Smooth muscle cell (in vitro differentiated cells): ENCODE results near the gene PRKN. TPM values are rescaled to one million over a fixed set of nuclear protein-coding genes. Genes with fewer than 3 reads are reported as not detected.

ENCODE experiments used
- DNase-seq: peaks from one replicate; lab custom pipeline; 2025; ENCODE audit not compliant: unreplicated experiment; lab: John Stamatoyannopoulos, UW
- H2AFZ ChIP-seq: fragments of 200-600 bp; sonication (generic); 2 replicates; pipeline ENCODE4 v1.6.0; 2016; ENCODE audit warnings: antibody characterized with exemption, low read depth, mild to moderate bottlenecking
- H3F3A ChIP-seq: fragments of 200-600 bp; sonication (generic); 2 replicates; pipeline ENCODE4 v1.6.0; 2017; ENCODE audit warnings: antibody characterized with exemption, low read depth
- H3K27ac ChIP-seq: fragments of 200-600 bp; sonication (generic); 2 replicates; pipeline ENCODE4 v1.5.1; 2016; ENCODE audit warnings: low read depth, mild to moderate bottlenecking
- H3K27me3 ChIP-seq: fragments of 200-600 bp; sonication (generic); 2 replicates; pipeline ENCODE4 v1.6.1; 2016; ENCODE audit warnings: low read depth, mild to moderate bottlenecking
- H3K36me3 ChIP-seq: fragments of 200-600 bp; sonication (generic); 2 replicates; pipeline ENCODE4 v1.5.1; 2016; ENCODE audit warnings: low read depth
- H3K4me1 ChIP-seq: fragments of 200-600 bp; sonication (generic); 2 replicates; pipeline ENCODE4 v1.5.1; 2016; ENCODE audit warnings: low read depth
- H3K4me2 ChIP-seq: fragments of 200-600 bp; sonication (generic); 2 replicates; pipeline ENCODE4 v1.6.0; 2016; ENCODE audit warnings: mild to moderate bottlenecking
- H3K4me3 ChIP-seq: fragments of 200-600 bp; sonication (generic); 2 replicates; pipeline ENCODE4 v1.5.1; 2016; ENCODE audit warnings: mild to moderate bottlenecking
- H3K79me2 ChIP-seq: fragments of 200-600 bp; sonication (generic); 2 replicates; pipeline ENCODE4 v1.6.0; 2016; ENCODE audit warnings: low read depth, mild to moderate bottlenecking
- H3K9ac ChIP-seq: fragments of 200-600 bp; sonication (generic); 2 replicates; pipeline ENCODE4 v1.6.0; 2016; ENCODE audit warnings: low read depth
- H3K9me3 ChIP-seq: fragments of 200-600 bp; sonication (generic); replicated peaks from 2 replicates; pipeline ENCODE4 v1.5.1; 2016; ENCODE audit warnings: low read depth
- H4K20me1 ChIP-seq: fragments of 200-600 bp; sonication (generic); 2 replicates; pipeline ENCODE4 v1.6.0; 2016; ENCODE audit warnings: low read depth
- WGBS: methylation state at CpG from one replicate; pipeline ENCODE4 v1.1.7; 2016; ENCODE audit warnings: low lambda C conversion rate; 5-methylcytosine and 5-hydroxymethylcytosine counted together
- polyA plus RNA-seq: library from polyadenylated mRNA; unstranded; fragments of >200 nt; fragmentation: Nextera tagmentation; extraction: Ambion mirVana; gene quantifications from 2 replicates; pipeline ENCODE4 v1.2.1, GENCODE V29; 2016
- total RNA-seq: library from RNA; depleted of rRNA; stranded (reverse); fragments of >200 nt; gene quantifications from 2 replicates; pipeline ENCODE4 v1.2.3, GENCODE V29; 2014
- TF ChIP-seq, protein P1 (sequence below): fragments of 200-600 bp; sonication (generic); IDR thresholded peaks from 2 replicates; pipeline ENCODE4 v1.5.1; 2017; ENCODE audit warnings: borderline replicate concordance, mild to moderate bottlenecking, antibody characterized with exemption; ENCODE audit not compliant: insufficient read depth, poor library complexity, severe bottlenecking

PRKN gene
- total and polyA plus RNA-seq, 2 experiments from 2014 or later: 0.81 to 5.1 TPM

DNA sequence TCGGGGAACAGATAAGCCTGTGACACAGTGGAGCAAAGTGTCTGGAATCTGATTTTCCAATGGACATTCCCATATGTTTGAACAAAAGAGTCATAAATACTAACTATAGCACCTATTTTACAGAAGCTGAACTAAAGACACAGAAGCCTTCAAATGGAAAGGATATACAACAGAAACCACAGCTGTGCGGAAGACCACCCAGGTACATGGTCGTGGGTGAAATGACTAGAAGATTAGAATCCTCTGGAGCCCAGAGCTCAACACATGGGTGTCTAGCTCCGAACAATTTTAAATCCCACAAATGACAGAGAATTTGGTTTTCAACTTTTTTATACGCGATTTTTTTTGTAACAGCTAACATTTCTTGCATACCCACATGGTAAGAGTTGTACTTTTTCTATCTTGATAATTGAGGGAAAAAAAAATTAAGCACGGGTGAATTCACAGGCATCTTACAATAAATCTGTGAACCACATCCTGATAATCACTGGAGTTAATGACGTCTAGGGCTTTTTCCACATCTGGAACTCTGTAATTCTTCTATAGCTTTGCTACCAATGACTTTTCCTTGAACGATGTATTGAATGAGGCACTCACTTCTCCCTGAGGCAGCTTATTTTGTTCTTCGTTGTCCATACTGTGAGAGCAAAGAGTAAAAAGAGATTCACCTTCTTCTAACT lies 1182.6 kb downstream of the PRKN start:
- Histone ChIP-seq H3K4me1 (no peaks in the 10 kb centered on the region), H3K27ac (no peak overlapping the region), H3K4me3 (no peak overlapping the region), H2AFZ (no peak overlapping the region), H3K79me2 (no peaks in the 10 kb centered on the region), H3K9ac (no peak overlapping the region), H3K27me3 (no peaks in the 10 kb centered on the region), H3K4me2 (peak overlapping the region; percentile 1), H3F3A (no peaks in the 10 kb centered on the region), H3K36me3 (no peaks in the 10 kb centered on the region), H3K9me3 (no peaks in the 10 kb centered on the region), H4K20me1 (no peaks in the 10 kb centered on the region)
- WGBS: 58% methylated on average over 10 of the region's 10 CpGs
- TF ChIP-seq, protein P1, sequence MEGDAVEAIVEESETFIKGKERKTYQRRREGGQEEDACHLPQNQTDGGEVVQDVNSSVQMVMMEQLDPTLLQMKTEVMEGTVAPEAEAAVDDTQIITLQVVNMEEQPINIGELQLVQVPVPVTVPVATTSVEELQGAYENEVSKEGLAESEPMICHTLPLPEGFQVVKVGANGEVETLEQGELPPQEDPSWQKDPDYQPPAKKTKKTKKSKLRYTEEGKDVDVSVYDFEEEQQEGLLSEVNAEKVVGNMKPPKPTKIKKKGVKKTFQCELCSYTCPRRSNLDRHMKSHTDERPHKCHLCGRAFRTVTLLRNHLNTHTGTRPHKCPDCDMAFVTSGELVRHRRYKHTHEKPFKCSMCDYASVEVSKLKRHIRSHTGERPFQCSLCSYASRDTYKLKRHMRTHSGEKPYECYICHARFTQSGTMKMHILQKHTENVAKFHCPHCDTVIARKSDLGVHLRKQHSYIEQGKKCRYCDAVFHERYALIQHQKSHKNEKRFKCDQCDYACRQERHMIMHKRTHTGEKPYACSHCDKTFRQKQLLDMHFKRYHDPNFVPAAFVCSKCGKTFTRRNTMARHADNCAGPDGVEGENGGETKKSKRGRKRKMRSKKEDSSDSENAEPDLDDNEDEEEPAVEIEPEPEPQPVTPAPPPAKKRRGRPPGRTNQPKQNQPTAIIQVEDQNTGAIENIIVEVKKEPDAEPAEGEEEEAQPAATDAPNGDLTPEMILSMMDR: no peak
- no peak for DNase-seq

DNA sequence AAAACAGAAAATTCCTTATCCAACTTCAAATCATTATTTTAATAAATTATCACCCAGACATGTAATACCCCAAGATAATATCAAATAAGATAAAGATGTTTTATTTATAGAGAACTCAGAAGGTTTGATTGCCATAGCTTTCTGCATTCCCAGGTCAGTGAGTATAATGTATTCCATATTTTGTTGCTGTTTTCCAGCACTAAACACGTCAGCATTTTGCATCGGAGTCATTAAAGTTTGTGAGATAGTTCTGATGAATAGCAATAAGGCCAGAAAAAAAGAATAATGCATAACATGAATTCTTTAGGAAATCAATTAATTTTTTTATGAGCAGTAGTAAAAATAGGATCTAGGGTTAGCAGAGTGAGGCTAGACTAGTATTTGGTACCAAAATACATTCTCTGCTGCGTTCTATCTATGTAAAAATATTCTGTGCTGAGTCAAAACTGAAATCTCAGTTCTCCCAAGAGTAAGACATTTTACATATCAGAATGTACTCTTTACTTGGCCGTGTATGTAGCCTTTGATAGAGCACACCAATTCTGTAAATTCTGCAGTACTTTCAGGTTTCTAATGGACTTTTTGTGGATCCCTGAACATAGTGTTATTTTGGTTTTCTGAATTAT lies 1183.8 kb downstream of the PRKN start:
- H3K4me1 ChIP-seq: no peaks in the 10 kb centered on the region
- H3K4me3 ChIP-seq: no peak overlapping the region
- no peak overlapping the region for H3K4me2 ChIP-seq
- TF ChIP-seq, protein P1: no peak
- no peak overlapping the region for H3K9ac ChIP-seq
- no peaks in the 10 kb centered on the region for H4K20me1 ChIP-seq
- no peaks in the 10 kb centered on the region for H3F3A ChIP-seq
- DNase-seq: no peak
- H3K27ac ChIP-seq: no peak overlapping the region
- H3K79me2 ChIP-seq: no peaks in the 10 kb centered on the region
- no peak overlapping the region for H2AFZ ChIP-seq
- no peaks in the 10 kb centered on the region for H3K9me3 ChIP-seq
- 73% methylated on average over 4 of the region's 4 CpGs for WGBS
- H3K36me3 ChIP-seq: no peaks in the 10 kb centered on the region
- H3K27me3 ChIP-seq: no peaks in the 10 kb centered on the region

DNA sequence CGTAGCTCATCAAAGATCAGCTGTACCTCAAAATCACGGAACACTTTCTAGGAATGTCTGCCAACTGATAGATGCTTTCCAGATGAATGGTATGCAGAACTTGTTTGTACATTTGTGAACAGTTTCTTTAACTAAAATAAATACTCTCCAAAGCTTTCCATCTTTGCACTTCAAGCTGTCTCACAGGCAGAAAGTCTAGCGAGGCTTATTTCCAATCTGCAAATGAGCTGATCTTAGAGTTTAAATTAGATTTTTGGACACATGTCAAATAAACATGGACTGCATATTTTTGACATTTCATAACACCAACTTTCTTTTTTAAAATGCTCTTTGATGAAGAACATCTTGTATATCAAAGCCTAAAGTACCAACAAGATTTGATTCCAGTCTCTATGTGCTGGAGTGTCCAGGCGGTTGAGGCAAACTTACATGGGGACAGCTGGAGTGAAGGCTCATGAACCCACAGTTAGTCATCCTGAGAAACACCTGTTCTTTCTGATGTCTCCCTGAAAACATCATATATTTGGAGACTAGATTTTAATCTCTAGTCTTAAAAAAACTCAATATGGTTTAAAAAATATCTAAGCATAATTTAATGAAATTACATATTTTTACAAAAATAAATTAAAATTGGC lies 1185.1 kb downstream of the PRKN start:
- WGBS: 73% methylated on average over 4 of the region's 4 CpGs
- DNase-seq: no peak
- no peak overlapping the region for H3K4me3 ChIP-seq
- TF ChIP-seq, protein P1: no peak
- H3K27ac ChIP-seq: no peak overlapping the region
- H3K36me3 ChIP-seq: no peaks in the 10 kb centered on the region
- no peaks in the 10 kb centered on the region for H3K4me1 ChIP-seq
- H3F3A ChIP-seq: no peaks in the 10 kb centered on the region
- H3K9ac ChIP-seq: no peak overlapping the region
- H4K20me1 ChIP-seq: no peaks in the 10 kb centered on the region
- no peaks in the 10 kb centered on the region for H3K79me2 ChIP-seq
- no peak overlapping the region for H3K4me2 ChIP-seq
- H3K9me3 ChIP-seq: no peaks in the 10 kb centered on the region
- no peak overlapping the region for H2AFZ ChIP-seq
- no peaks in the 10 kb centered on the region for H3K27me3 ChIP-seq
